Caco-2 (cell line): ENCODE results near the gene TRIP13. TPM values are rescaled to one million over a fixed set of nuclear protein-coding genes. Genes with fewer than 3 reads are reported as not detected.
A peak's percentile ranks its signal among the peaks of the same experiment; 100 is the strongest.

Experiments
- BruUV-seq: library from RNA; stranded (reverse); fragments of 400-500 nt; replicated peaks from 2 replicates; lab custom pipeline; 2021; lab: Mats Ljungman, UMichigan
- CTCF ChIA-PET: fragments of 300-600 bp; sonication (Branson Sonifier 250); formaldehyde crosslinking; loops from one replicate; lab custom pipeline; 2022; ENCODE audit warnings: antibody characterized with exemption; lab: Charles Lee
- POLR2A ChIA-PET: fragments of 300-600 bp; sonication (Branson Sonifier 250); formaldehyde crosslinking; loops from one replicate; lab custom pipeline; 2022; ENCODE audit warnings: antibody characterized with exemption; lab: Charles Lee
- DNase-seq, 2 experiments: peaks; one replicate each; pipeline versions ENCODE4 v3.0.0 to v3.0.0-alpha.2; 2020 to 2022
- H3K27me3 ChIP-seq: replicated peaks from 2 replicates; pipeline ENCODE4 v1.6.0; 2011; ENCODE audit warnings: low read length; ENCODE audit not compliant: control insufficient read depth, insufficient read depth
- H3K36me3 ChIP-seq: 2 replicates; pipeline ENCODE4 v1.5.1; 2011; ENCODE audit warnings: low read length; ENCODE audit not compliant: control insufficient read depth, insufficient read depth
- H3K4me1 ChIP-seq: fragments of 250-450 bp; sonication (Bioruptor Pico); 2 replicates; pipeline ENCODE4 v1.5.1; 2020; ENCODE audit warnings: mild to moderate bottlenecking
- H3K4me3 ChIP-seq: 2 replicates; pipeline ENCODE4 v1.5.1; 2011; ENCODE audit warnings: low read depth, mild to moderate bottlenecking, control low read depth, low read length
- H3K9me3 ChIP-seq: fragments of 250-450 bp; sonication (Bioruptor Pico); 2 replicates; pipeline ENCODE4 v1.5.1; 2020; ENCODE audit warnings: mild to moderate bottlenecking, moderate library complexity
- H3K27ac Mint-ChIP-seq: one replicate; pipeline ENCODE4 v1.8.0; 2022; ENCODE audit warnings: mixed read lengths; ENCODE audit not compliant: unreplicated experiment
- H3K27me3 Mint-ChIP-seq: one replicate; pipeline ENCODE4 v1.8.0; 2022; ENCODE audit warnings: mixed read lengths; ENCODE audit not compliant: insufficient read depth, unreplicated experiment
- H3K36me3 Mint-ChIP-seq: one replicate; pipeline ENCODE4 v1.8.0; 2022; ENCODE audit warnings: mild to moderate bottlenecking, mixed read lengths; ENCODE audit not compliant: insufficient read depth, unreplicated experiment
- H3K4me1 Mint-ChIP-seq: one replicate; pipeline ENCODE4 v1.8.0; 2022; ENCODE audit warnings: low read depth, mixed read lengths; ENCODE audit not compliant: unreplicated experiment
- H3K4me3 Mint-ChIP-seq: one replicate; pipeline ENCODE4 v1.8.0; 2022; ENCODE audit warnings: mild to moderate bottlenecking, moderate library complexity, mixed read lengths; ENCODE audit not compliant: unreplicated experiment
- H3K9me3 Mint-ChIP-seq: one replicate; pipeline ENCODE4 v1.8.0; 2022; ENCODE audit warnings: mixed read lengths; ENCODE audit not compliant: unreplicated experiment
- CTCF ChIP-seq, 2 experiments: fragments of 200-600 bp in 1 of 2; IDR thresholded peaks; 1 replicate in 1 of 2; 2 replicates in 1 of 2; pipeline versions ENCODE4 v1.5.1 to v1.8.0; 2011 to 2022; ENCODE audit warnings: antibody characterized with exemption in 1 of 2, control low read depth in 1 of 2, inconsistent platforms in 1 of 2, low read depth in 1 of 2, low read length in 1 of 2, mild to moderate bottlenecking in 1 of 2, moderate library complexity in 1 of 2; ENCODE audit not compliant: insufficient read depth in 1 of 2, severe bottlenecking in 1 of 2, unreplicated experiment in 1 of 2
- intact Hi-C: fragments of 100-400 bp; cut with micrococcal nuclease; formaldehyde crosslinking; loops from one replicate; pipeline ENCODE4 v1.10.0; 2022; ENCODE audit not compliant: unreplicated experiment
- total RNA-seq: library from RNA; stranded (reverse); gene quantifications from 2 replicates; pipeline ENCODE4 v1.2.3, GENCODE V29; 2022

Gene TRIP13
- total RNA-seq, 1 experiment from 2014 or later, result 42.5 TPM

DNA sequence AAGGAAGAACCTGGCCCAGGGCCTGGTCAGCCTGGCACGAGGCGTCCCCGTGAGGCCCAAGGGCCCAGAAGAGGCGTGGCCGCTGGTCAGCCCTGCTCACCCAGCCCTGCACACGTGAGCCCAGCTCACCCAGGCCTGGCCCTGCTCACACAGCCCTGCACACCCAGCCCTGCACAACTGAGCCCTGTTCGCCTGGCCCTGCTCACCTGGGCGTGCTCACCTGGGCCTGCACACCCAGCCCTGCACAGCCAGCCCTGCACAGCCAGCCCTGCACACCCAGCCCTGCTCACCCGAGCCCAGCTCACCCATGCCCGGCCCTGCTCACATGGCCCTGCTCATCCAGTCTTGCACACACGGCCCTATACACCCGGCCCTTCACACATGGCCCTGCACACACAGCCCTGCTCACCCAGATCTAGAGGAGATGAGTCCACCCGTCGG lies 44.0 kb upstream of the TRIP13 start:
- CTCF ChIA-PET, result no interaction called here
- Histone ChIP-seq H3K4me3 (no peak overlapping the region), H3K27me3 (peaks cover 3% of the 10 kb centered on the region; the same call in 1 of the 2 replicates), H3K9me3 (no peaks in the 10 kb centered on the region), H3K4me1 (peaks cover 21% of the 10 kb centered on the region), H3K36me3 (no peaks in the 10 kb centered on the region)
- no peak for TF ChIP-seq CTCF (IDR thresholded peaks at IDR 0.05; ENCODE audit: insufficient read depth in 1 of 2, low read depth in 1 of 2, low read length in 1 of 2, severe bottlenecking in 1 of 2, unreplicated experiment in 1 of 2)
- peaks cover 15% of the 10 kb centered on the region for H3K27me3 Mint-ChIP-seq
- BruUV-seq, result no TSS peak
- H3K36me3 Mint-ChIP-seq, result peaks cover 11% of the 10 kb centered on the region
- no peak overlapping the region for H3K27ac Mint-ChIP-seq
- H3K4me1 Mint-ChIP-seq, result no peaks in the 10 kb centered on the region
- H3K4me3 Mint-ChIP-seq, result no peak overlapping the region
- POLR2A ChIA-PET, result no interaction called here
- DNase-seq, result peak in 1 of 2 experiments; percentile 30
- no peaks in the 10 kb centered on the region for H3K9me3 Mint-ChIP-seq
- intact Hi-C loops, result no loop called here

DNA sequence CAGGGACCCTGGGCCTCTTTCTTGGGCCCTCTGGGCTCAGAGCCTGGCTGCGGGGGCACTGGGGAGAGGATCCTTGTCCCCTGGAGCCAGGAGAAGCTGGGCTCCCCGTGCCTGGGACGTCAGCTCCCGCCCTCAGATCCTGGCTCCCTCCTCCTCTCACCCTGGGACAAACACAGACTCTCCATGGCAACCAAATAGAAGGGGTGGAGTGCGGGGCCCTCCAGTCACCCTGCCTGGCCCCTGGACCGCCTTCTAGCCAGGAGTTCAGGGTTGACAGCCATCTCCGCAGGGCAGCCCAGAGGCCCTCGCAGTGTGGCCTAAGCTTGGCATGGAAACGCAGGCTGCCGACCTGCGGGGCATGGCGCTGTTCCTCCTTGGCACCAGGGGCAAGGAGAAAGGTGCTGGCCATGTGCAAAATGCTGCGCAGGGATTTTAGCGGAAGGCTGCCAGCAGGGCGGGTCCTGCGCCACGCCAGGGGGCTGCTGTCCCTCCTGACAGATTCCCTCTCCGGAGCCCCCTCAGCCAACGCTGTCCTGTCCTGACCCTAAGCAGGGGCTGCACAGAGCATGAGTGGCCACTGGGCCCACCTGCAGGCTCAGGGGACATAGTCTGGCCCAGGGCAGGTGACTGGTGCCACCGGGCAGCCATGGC lies 42.9 kb upstream of the TRIP13 start:
- DNase-seq, result peak in 1 of 2 experiments; percentile 36
- peaks cover 15% of the 10 kb centered on the region for H3K27me3 Mint-ChIP-seq
- ChIA-PET POLR2A (no interaction called here), CTCF (no interaction called here)
- Histone ChIP-seq H3K9me3 (no peaks in the 10 kb centered on the region), H3K4me3 (peak overlapping the region; percentile 22), H3K36me3 (no peaks in the 10 kb centered on the region), H3K27me3 (peaks cover 3% of the 10 kb centered on the region; the same call in 1 of the 2 replicates), H3K4me1 (peaks cover 21% of the 10 kb centered on the region)
- no peaks in the 10 kb centered on the region for H3K9me3 Mint-ChIP-seq
- peak overlapping the region; percentile 37 for H3K4me3 Mint-ChIP-seq
- H3K36me3 Mint-ChIP-seq, result peaks cover 11% of the 10 kb centered on the region
- intact Hi-C loops, result no loop called here
- no peak for TF ChIP-seq CTCF (IDR thresholded peaks at IDR 0.05; ENCODE audit: insufficient read depth in 1 of 2, low read depth in 1 of 2, low read length in 1 of 2, severe bottlenecking in 1 of 2, unreplicated experiment in 1 of 2)
- H3K27ac Mint-ChIP-seq, result peak overlapping the region; percentile 39
- H3K4me1 Mint-ChIP-seq, result no peaks in the 10 kb centered on the region
- BruUV-seq, result no TSS peak

DNA sequence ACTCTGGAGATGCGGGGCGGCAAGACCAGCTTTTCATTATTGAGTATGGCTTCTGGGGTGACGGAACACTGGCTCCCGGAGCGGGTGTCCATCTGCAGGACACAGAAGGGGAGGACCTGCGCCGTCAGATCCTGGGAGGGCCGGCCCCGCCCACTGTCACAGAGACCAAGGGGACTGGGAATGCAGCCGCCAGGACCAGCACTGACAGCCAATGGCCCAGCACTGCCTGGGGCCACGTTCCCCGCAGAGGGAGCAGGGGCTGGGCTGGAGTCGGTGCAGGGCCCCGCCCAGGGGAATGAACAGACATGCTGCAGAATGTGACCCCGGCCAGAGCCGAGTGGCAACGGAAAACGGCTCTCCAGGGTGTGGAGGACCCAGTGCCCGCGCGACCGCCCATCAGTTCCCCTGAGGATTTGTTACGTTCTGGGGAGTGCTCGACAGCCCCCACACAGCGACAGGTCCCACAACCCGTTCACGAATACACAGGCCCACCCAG lies 42.1 kb upstream of the TRIP13 start, which contains the start of gene ZDHHC11:
ZDHHC11 (minus strand) TSS at position 476 of the 496 bp plus-strand sequence; CDS start at position 92, 384 bp downstream.
- BruUV-seq, result no TSS peak
- Mint-ChIP-seq H3K4me3 (peak within 1 kb of the TSS; percentile 37), H3K36me3 (peaks cover 6% of the 10 kb centered on the region), H3K27ac (peak within 1 kb of the TSS; percentile 39), H3K4me1 (no peaks in the 10 kb centered on the region), H3K27me3 (peaks cover 15% of the 10 kb centered on the region), H3K9me3 (no peaks in the 10 kb centered on the region)
- intact Hi-C loops, result no loop called here
- H3K27me3 ChIP-seq, result peaks cover 3% of the 10 kb centered on the region; the same call in 1 of the 2 replicates
- POLR2A ChIA-PET, result no interaction called here
- H3K4me3 ChIP-seq, result peak within 1 kb of the TSS; percentile 22
- H3K4me1 ChIP-seq, result peaks cover 21% of the 10 kb centered on the region
- CTCF ChIA-PET, result interaction anchor here (0.8 kb wide), 1 partner anchor 674 kb away, joined by 3 read pairs; no protein-coding TSS in a partner anchor
- TF ChIP-seq CTCF (IDR thresholded peaks at IDR 0.05; ENCODE audit: insufficient read depth in 1 of 2, low read depth in 1 of 2, low read length in 1 of 2, severe bottlenecking in 1 of 2, unreplicated experiment in 1 of 2), result no peak
- no peaks in the 10 kb centered on the region for H3K36me3 ChIP-seq
- no peaks in the 10 kb centered on the region for H3K9me3 ChIP-seq
- peak; percentile 80 to 85 for DNase-seq
